ENCODE measurements around the gene DTX4.

The DTX4 gene

GRCh38 chr11:59176330-59176729, 4.4 kb downstream of the DTX4 start:
- H3K4me3 ChIP-seq (ENCODE audit: low read depth, low read length), result no peak overlapping the region
- TF ChIP-seq CTCF (IDR thresholded peaks at IDR 0.05; ENCODE audit: insufficient read depth, low read length, missing control alignments), result no peak
- CTCF ChIA-PET, result interaction anchor here (1.0 to 18.9 kb wide), 5 partner anchors 10 to 30 kb away, joined by 5 to 450 read pairs (median 69); partner anchors contain the start of gene MPEG1
- no peak for DNase-seq (ENCODE audit: low read depth, low spot score)
- POLR2A ChIA-PET, result no interaction called here

GRCh38 chr11:59178402-59178801, 6.5 kb downstream of the DTX4 start:
- CTCF ChIA-PET, result interaction anchor here (1.3 to 18.9 kb wide), 4 partner anchors 8 to 28 kb away, joined by 3 to 450 read pairs (median 41); partner anchors contain the start of gene MPEG1
- TF ChIP-seq CTCF (IDR thresholded peaks at IDR 0.05; ENCODE audit: insufficient read depth, low read length, missing control alignments), result no peak
- POLR2A ChIA-PET, result no interaction called here
- no peak overlapping the region for H3K4me3 ChIP-seq (ENCODE audit: low read depth, low read length)
- no peak for DNase-seq (ENCODE audit: low read depth, low spot score)

- no peak overlapping the region for H3K4me3 ChIP-seq (ENCODE audit: low read depth, low read length)
- ChIA-PET CTCF (interaction anchor here (1.3 to 18.9 kb wide), 3 partner anchors 7 to 27 kb away, joined by 3 to 450 read pairs (median 75); partner anchors contain the start of gene MPEG1), POLR2A (no interaction called here)
- no peak for TF ChIP-seq CTCF (IDR thresholded peaks at IDR 0.05; ENCODE audit: insufficient read depth, low read length, missing control alignments)
- DNase-seq (ENCODE audit: low read depth, low spot score), result no peak
Observed at GRCh38 chr11:59179121-59179520, 7.2 kb downstream of the DTX4 start.

- POLR2A ChIA-PET, result interaction anchor here (0.6 kb wide), 1 partner anchor 681 kb away, joined by 3 read pairs; no protein-coding TSS in a partner anchor
- CTCF ChIA-PET, result interaction anchor here (0.5 to 18.9 kb wide), 5 partner anchors 9 to 46 kb away, joined by 3 to 450 read pairs (median 6); partner anchors contain the start of genes DTX4 and MPEG1
- H3K4me3 ChIP-seq (ENCODE audit: low read depth, low read length), result no peak overlapping the region
- no peak for DNase-seq (ENCODE audit: low read depth, low spot score)
- TF ChIP-seq CTCF (IDR thresholded peaks at IDR 0.05; ENCODE audit: insufficient read depth, low read length, missing control alignments), result no peak
Observed at GRCh38 chr11:59180168-59180776, 8.3 kb downstream of the DTX4 start.

GRCh38 chr11:59180907-59181306, 9.0 kb downstream of the DTX4 start:
- no peak overlapping the region for H3K4me3 ChIP-seq (ENCODE audit: low read depth, low read length)
- TF ChIP-seq CTCF (IDR thresholded peaks at IDR 0.05; ENCODE audit: insufficient read depth, low read length, missing control alignments), result no peak
- no peak for DNase-seq (ENCODE audit: low read depth, low spot score)
- CTCF ChIA-PET, result interaction anchor here (2.4 to 18.9 kb wide), 3 partner anchors 9 to 25 kb away, joined by 6 to 450 read pairs (median 35); partner anchors contain the start of genes DTX4 and MPEG1
- POLR2A ChIA-PET, result no interaction called here

- no peak overlapping the region for H3K4me3 ChIP-seq (ENCODE audit: low read depth, low read length)
- DNase-seq (ENCODE audit: low read depth, low spot score), result no peak
- no peak for TF ChIP-seq CTCF (IDR thresholded peaks at IDR 0.05; ENCODE audit: insufficient read depth, low read length, missing control alignments)
- POLR2A ChIA-PET, result no interaction called here
- CTCF ChIA-PET, result interaction anchor here (0.7 to 3.9 kb wide), 4 partner anchors 9 to 24 kb away, joined by 3 to 35 read pairs (median 8); partner anchors contain the start of gene DTX4
Observed at GRCh38 chr11:59181746-59182456, 10.0 kb downstream of the DTX4 start.
